ENCODE results near the gene SVBP.

Gene SVBP

GRCh38 chr1:42788021-42788420 lies 29.2 kb downstream of the SVBP start:
- peaks cover 0 to 14% (median 12%) of the 10 kb centered on the region in 4 experiments for H3K4me1 ChIP-seq (ENCODE audit: control extremely low read depth in 1 of 4, control insufficient read depth in 4 of 4, insufficient read depth in 4 of 4, low read length in 3 of 4)
- H3K9me3 ChIP-seq (ENCODE audit: control extremely low read depth in 1 of 5, control insufficient read depth in 4 of 5, insufficient read depth in 2 of 5, low read depth in 1 of 5, low read length in 4 of 5), result no peaks in the 10 kb centered on the region
- WGBS (ENCODE audit: insufficient coverage), result 100% methylated on average over 1 of the region's 1 CpG
- no peak for DNase-seq
- no peaks in the 10 kb centered on the region for H3K27me3 ChIP-seq (replicated peaks in 2 of 5; ENCODE audit: control insufficient read depth in 4 of 5, insufficient read depth in 5 of 5, low read length in 4 of 5)
- CTCF ChIA-PET, result no interaction called here
- H3K27ac ChIP-seq (ENCODE audit: insufficient read depth in 1 of 2, low read depth in 1 of 2, low read length in 2 of 2, poor library complexity in 1 of 2, severe bottlenecking in 2 of 2), result no peak overlapping the region
- H3K36me3 ChIP-seq (ENCODE audit: control insufficient read depth in 4 of 4, insufficient read depth in 4 of 4, low read length in 3 of 4), result peaks cover 0 to 4% (median 0%) of the 10 kb centered on the region in 4 experiments
- POLR2A ChIA-PET, result no interaction called here
- H3K4me3 ChIP-seq (ENCODE audit: control insufficient read depth in 1 of 7, extremely low read depth in 1 of 7, insufficient read depth in 4 of 7, low read depth in 2 of 7, low read length in 6 of 7), result no peak overlapping the region

- H3K9me3 ChIP-seq (ENCODE audit: control extremely low read depth in 1 of 5, control insufficient read depth in 4 of 5, insufficient read depth in 2 of 5, low read depth in 1 of 5, low read length in 4 of 5), result no peaks in the 10 kb centered on the region
- no peak for DNase-seq
- CTCF ChIA-PET, result no interaction called here
- peaks cover 0 to 14% (median 12%) of the 10 kb centered on the region in 4 experiments for H3K4me1 ChIP-seq (ENCODE audit: control extremely low read depth in 1 of 4, control insufficient read depth in 4 of 4, insufficient read depth in 4 of 4, low read length in 3 of 4)
- H3K4me3 ChIP-seq (ENCODE audit: control insufficient read depth in 1 of 7, extremely low read depth in 1 of 7, insufficient read depth in 4 of 7, low read depth in 2 of 7, low read length in 6 of 7), result no peak overlapping the region
- POLR2A ChIA-PET, result interaction anchor here (0.7 kb wide), 1 partner anchor 30 kb away, joined by 3 read pairs; no protein-coding TSS in a partner anchor
- H3K27me3 ChIP-seq (replicated peaks in 2 of 5; ENCODE audit: control insufficient read depth in 4 of 5, insufficient read depth in 5 of 5, low read length in 4 of 5), result no peaks in the 10 kb centered on the region
- peaks cover 2 to 10% (median 6%) of the 10 kb centered on the region in 4 experiments for H3K36me3 ChIP-seq (ENCODE audit: control insufficient read depth in 4 of 4, insufficient read depth in 4 of 4, low read length in 3 of 4)
- 100% methylated on average over 5 of the region's 5 CpGs for WGBS (ENCODE audit: insufficient coverage)
- no peak overlapping the region for H3K27ac ChIP-seq (ENCODE audit: insufficient read depth in 1 of 2, low read depth in 1 of 2, low read length in 2 of 2, poor library complexity in 1 of 2, severe bottlenecking in 2 of 2)
These were observed 31.1 kb downstream of the SVBP start for GRCh38 chr1:42786097-42786496.

GRCh38 chr1:42784946-42785693 lies 32.1 kb downstream of the SVBP start, which contains the start of gene TMEM269:
Gene TMEM269 (plus strand): TSS chr1:42784991. CDS start chr1:42789894, 4,903 bp downstream.
- Histone ChIP-seq H3K4me3 (ENCODE audit: control insufficient read depth in 1 of 7, extremely low read depth in 1 of 7, insufficient read depth in 4 of 7, low read depth in 2 of 7, low read length in 6 of 7) (peak within 1 kb of the TSS in 5 of 7 experiments; percentile 25 to 71 (median 61)), H3K36me3 (ENCODE audit: control insufficient read depth in 4 of 4, insufficient read depth in 4 of 4, low read length in 3 of 4) (peaks cover 5 to 20% (median 11%) of the 10 kb centered on the region in 4 experiments), H3K4me1 (ENCODE audit: control extremely low read depth in 1 of 4, control insufficient read depth in 4 of 4, insufficient read depth in 4 of 4, low read length in 3 of 4) (peaks cover 0 to 14% (median 12%) of the 10 kb centered on the region in 4 experiments), H3K9me3 (ENCODE audit: control extremely low read depth in 1 of 5, control insufficient read depth in 4 of 5, insufficient read depth in 2 of 5, low read depth in 1 of 5, low read length in 4 of 5) (no peaks in the 10 kb centered on the region), H3K27me3 (replicated peaks in 2 of 5; ENCODE audit: control insufficient read depth in 4 of 5, insufficient read depth in 5 of 5, low read length in 4 of 5) (no peaks in the 10 kb centered on the region), H3K27ac (ENCODE audit: insufficient read depth in 1 of 2, low read depth in 1 of 2, low read length in 2 of 2, poor library complexity in 1 of 2, severe bottlenecking in 2 of 2) (no peak within 1 kb of the TSS)
- POLR2A ChIA-PET, result no interaction called here
- CTCF ChIA-PET, result interaction anchor here (1.2 kb wide), 1 partner anchor 14 kb away, joined by 4 read pairs; no protein-coding TSS in a partner anchor
- 15% methylated on average over 44 of the region's 54 CpGs for WGBS (ENCODE audit: insufficient coverage)
- DNase-seq, result peak; percentile 29 to 78 (median 65)

- no peak for DNase-seq
- ChIA-PET POLR2A (no interaction called here), CTCF (interaction anchor here (1.2 to 1.4 kb wide), 3 partner anchors 8 to 289 kb away, joined by 4 read pairs; no protein-coding TSS in a partner anchor)
- Histone ChIP-seq H3K27me3 (replicated peaks in 2 of 5; ENCODE audit: control insufficient read depth in 4 of 5, insufficient read depth in 5 of 5, low read length in 4 of 5) (no peaks in the 10 kb centered on the region), H3K4me3 (ENCODE audit: control insufficient read depth in 1 of 7, extremely low read depth in 1 of 7, insufficient read depth in 4 of 7, low read depth in 2 of 7, low read length in 6 of 7) (peak overlapping the region in 3 of 7 experiments; percentile 25 to 71 (median 61)), H3K36me3 (ENCODE audit: control insufficient read depth in 4 of 4, insufficient read depth in 4 of 4, low read length in 3 of 4) (peaks cover 5 to 22% (median 11%) of the 10 kb centered on the region in 4 experiments), H3K27ac (ENCODE audit: insufficient read depth in 1 of 2, low read depth in 1 of 2, low read length in 2 of 2, poor library complexity in 1 of 2, severe bottlenecking in 2 of 2) (no peak overlapping the region), H3K4me1 (ENCODE audit: control extremely low read depth in 1 of 4, control insufficient read depth in 4 of 4, insufficient read depth in 4 of 4, low read length in 3 of 4) (peaks cover 0 to 14% (median 12%) of the 10 kb centered on the region in 4 experiments), H3K9me3 (ENCODE audit: control extremely low read depth in 1 of 5, control insufficient read depth in 4 of 5, insufficient read depth in 2 of 5, low read depth in 1 of 5, low read length in 4 of 5) (no peaks in the 10 kb centered on the region)
- 97% methylated on average over 15 of the region's 18 CpGs for WGBS (ENCODE audit: insufficient coverage)
These were observed 32.7 kb downstream of the SVBP start for GRCh38 chr1:42784547-42784945.

- Histone ChIP-seq H3K4me1 (ENCODE audit: control extremely low read depth in 1 of 4, control insufficient read depth in 4 of 4, insufficient read depth in 4 of 4, low read length in 3 of 4) (peaks cover 0 to 14% (median 12%) of the 10 kb centered on the region in 4 experiments), H3K36me3 (ENCODE audit: control insufficient read depth in 4 of 4, insufficient read depth in 4 of 4, low read length in 3 of 4) (peaks cover 5 to 29% (median 15%) of the 10 kb centered on the region in 4 experiments), H3K27ac (ENCODE audit: insufficient read depth in 1 of 2, low read depth in 1 of 2, low read length in 2 of 2, poor library complexity in 1 of 2, severe bottlenecking in 2 of 2) (no peak overlapping the region), H3K9me3 (ENCODE audit: control extremely low read depth in 1 of 5, control insufficient read depth in 4 of 5, insufficient read depth in 2 of 5, low read depth in 1 of 5, low read length in 4 of 5) (no peaks in the 10 kb centered on the region), H3K4me3 (ENCODE audit: control insufficient read depth in 1 of 7, extremely low read depth in 1 of 7, insufficient read depth in 4 of 7, low read depth in 2 of 7, low read length in 6 of 7) (no peak overlapping the region), H3K27me3 (replicated peaks in 2 of 5; ENCODE audit: control insufficient read depth in 4 of 5, insufficient read depth in 5 of 5, low read length in 4 of 5) (no peaks in the 10 kb centered on the region)
- no CpG with 5 or more reads among the region's 2 CpGs for WGBS (ENCODE audit: insufficient coverage)
- DNase-seq, result no peak
- POLR2A ChIA-PET, result no interaction called here
- CTCF ChIA-PET, result interaction anchor here (1.0 to 8.8 kb wide), 6 partner anchors 10 to 291 kb away, joined by 3 to 106 read pairs (median 4); no protein-coding TSS in a partner anchor
These were observed 34.1 kb downstream of the SVBP start for GRCh38 chr1:42783092-42783491.

GRCh38 chr1:42780176-42780575 lies 37.0 kb downstream of the SVBP start:
- H3K4me3 ChIP-seq (ENCODE audit: control insufficient read depth in 1 of 7, extremely low read depth in 1 of 7, insufficient read depth in 4 of 7, low read depth in 2 of 7, low read length in 6 of 7), result no peak overlapping the region
- POLR2A ChIA-PET, result no interaction called here
- H3K4me1 ChIP-seq (ENCODE audit: control extremely low read depth in 1 of 4, control insufficient read depth in 4 of 4, insufficient read depth in 4 of 4, low read length in 3 of 4), result peaks cover 0 to 8% (median 6%) of the 10 kb centered on the region in 4 experiments
- no peaks in the 10 kb centered on the region for H3K27me3 ChIP-seq (replicated peaks in 2 of 5; ENCODE audit: control insufficient read depth in 4 of 5, insufficient read depth in 5 of 5, low read length in 4 of 5)
- no CpG with 5 or more reads among the region's 1 CpG for WGBS (ENCODE audit: insufficient coverage)
- CTCF ChIA-PET, result interaction anchor here (1.2 to 8.8 kb wide), 4 partner anchors 8 to 294 kb away, joined by 3 to 106 read pairs (median 14); no protein-coding TSS in a partner anchor
- peaks cover 0 to 1% (median 0%) of the 10 kb centered on the region in 5 experiments for H3K9me3 ChIP-seq (ENCODE audit: control extremely low read depth in 1 of 5, control insufficient read depth in 4 of 5, insufficient read depth in 2 of 5, low read depth in 1 of 5, low read length in 4 of 5)
- no peak for DNase-seq
- H3K36me3 ChIP-seq (ENCODE audit: control insufficient read depth in 4 of 4, insufficient read depth in 4 of 4, low read length in 3 of 4), result peaks cover 22 to 57% (median 38%) of the 10 kb centered on the region in 4 experiments
- H3K27ac ChIP-seq (ENCODE audit: insufficient read depth in 1 of 2, low read depth in 1 of 2, low read length in 2 of 2, poor library complexity in 1 of 2, severe bottlenecking in 2 of 2), result no peak overlapping the region

GRCh38 chr1:42779725-42780124 lies 37.5 kb downstream of the SVBP start:
- 100% methylated on average over 2 of the region's 2 CpGs for WGBS (ENCODE audit: insufficient coverage)
- DNase-seq, result no peak
- ChIA-PET POLR2A (no interaction called here), CTCF (interaction anchor here (1.2 to 8.8 kb wide), 5 partner anchors 8 to 295 kb away, joined by 3 to 106 read pairs (median 5); no protein-coding TSS in a partner anchor)
- peaks cover 0 to 4% (median 1%) of the 10 kb centered on the region in 4 experiments for H3K4me1 ChIP-seq (ENCODE audit: control extremely low read depth in 1 of 4, control insufficient read depth in 4 of 4, insufficient read depth in 4 of 4, low read length in 3 of 4)
- H3K9me3 ChIP-seq (ENCODE audit: control extremely low read depth in 1 of 5, control insufficient read depth in 4 of 5, insufficient read depth in 2 of 5, low read depth in 1 of 5, low read length in 4 of 5), result peaks cover 0 to 1% (median 0%) of the 10 kb centered on the region in 5 experiments
- no peaks in the 10 kb centered on the region for H3K27me3 ChIP-seq (replicated peaks in 2 of 5; ENCODE audit: control insufficient read depth in 4 of 5, insufficient read depth in 5 of 5, low read length in 4 of 5)
- H3K4me3 ChIP-seq (ENCODE audit: control insufficient read depth in 1 of 7, extremely low read depth in 1 of 7, insufficient read depth in 4 of 7, low read depth in 2 of 7, low read length in 6 of 7), result no peak overlapping the region
- H3K36me3 ChIP-seq (ENCODE audit: control insufficient read depth in 4 of 4, insufficient read depth in 4 of 4, low read length in 3 of 4), result peaks cover 25 to 62% (median 40%) of the 10 kb centered on the region in 4 experiments
- no peak overlapping the region for H3K27ac ChIP-seq (ENCODE audit: insufficient read depth in 1 of 2, low read depth in 1 of 2, low read length in 2 of 2, poor library complexity in 1 of 2, severe bottlenecking in 2 of 2)
